ENCODE data around the gene PDF. TPM values are rescaled to one million over a fixed set of nuclear protein-coding genes. Genes with fewer than 3 reads are reported as not detected.
A peak's percentile ranks its signal among the peaks of the same experiment; 100 is the strongest.

The PDF gene
- polyA plus RNA-seq, 1 experiment, result 4.0 TPM

GRCh38 chr16:69329369-69330285 is 761 bp downstream of the PDF start:
- POLR2A ChIA-PET, result no interaction called here
- DNase-seq (ENCODE audit: low read depth), result no peak
- Histone ChIP-seq H3K4me3 (ENCODE audit: low read depth, low read length) (peak overlapping the region; percentile 83), H3K36me3 (ENCODE audit: control insufficient read depth, insufficient read depth, low read length) (peaks cover 17% of the 10 kb centered on the region), H3K27me3 (ENCODE audit: control insufficient read depth, insufficient read depth, low read length) (no peaks in the 10 kb centered on the region)
- CTCF ChIA-PET, result interaction anchor here (1.1 to 1.6 kb wide), 3 partner anchors 10 to 180 kb away, joined by 3 to 5 read pairs (median 5); partner anchors contain the start of genes COG8 and NIP7
- TF ChIP-seq CTCF (IDR thresholded peaks at IDR 0.05; ENCODE audit: insufficient read depth, low read depth, low read length), result no peak

GRCh38 chr16:69328854-69329316 is 1.5 kb downstream of the PDF start:
- no peaks in the 10 kb centered on the region for H3K27me3 ChIP-seq (ENCODE audit: control insufficient read depth, insufficient read depth, low read length)
- peak overlapping the region; percentile 83; the same call in 1 of the 2 replicates for H3K4me3 ChIP-seq (ENCODE audit: low read depth, low read length)
- no peak for TF ChIP-seq CTCF (IDR thresholded peaks at IDR 0.05; ENCODE audit: insufficient read depth, low read depth, low read length)
- ChIA-PET CTCF (interaction anchor here (1.1 to 1.4 kb wide), 3 partner anchors 10 to 179 kb away, joined by 3 to 5 read pairs (median 3); partner anchors contain the start of genes COG8 and NIP7), POLR2A (no interaction called here)
- no peak for DNase-seq (ENCODE audit: low read depth)
- H3K36me3 ChIP-seq (ENCODE audit: control insufficient read depth, insufficient read depth, low read length), result peaks cover 15% of the 10 kb centered on the region

- Histone ChIP-seq H3K4me3 (ENCODE audit: low read depth, low read length) (no peak overlapping the region), H3K36me3 (ENCODE audit: control insufficient read depth, insufficient read depth, low read length) (peaks cover 19% of the 10 kb centered on the region), H3K27me3 (ENCODE audit: control insufficient read depth, insufficient read depth, low read length) (no peaks in the 10 kb centered on the region)
- ChIA-PET POLR2A (no interaction called here), CTCF (interaction anchor here (1.3 kb wide), 1 partner anchor 178 kb away, joined by 3 read pairs; no protein-coding TSS in a partner anchor)
- TF ChIP-seq CTCF (IDR thresholded peaks at IDR 0.05; ENCODE audit: insufficient read depth, low read depth, low read length), result no peak
- DNase-seq (ENCODE audit: low read depth), result no peak
Measured at GRCh38 chr16:69327585-69328310, 2.6 kb downstream of the PDF start.

GRCh38 chr16:69326172-69326873 is 4.1 kb downstream of the PDF start:
- H3K27me3 ChIP-seq (ENCODE audit: control insufficient read depth, insufficient read depth, low read length), result no peaks in the 10 kb centered on the region
- no peak for DNase-seq (ENCODE audit: low read depth)
- CTCF ChIA-PET, result interaction anchor here (1.1 kb wide), 1 partner anchor 13 kb away, joined by 5 read pairs; the partner anchor contains the start of genes COG8 and NIP7
- TF ChIP-seq CTCF (IDR thresholded peaks at IDR 0.05; ENCODE audit: insufficient read depth, low read depth, low read length), result no peak
- POLR2A ChIA-PET, result no interaction called here
- H3K4me3 ChIP-seq (ENCODE audit: low read depth, low read length), result no peak overlapping the region
- peaks cover 24% of the 10 kb centered on the region for H3K36me3 ChIP-seq (ENCODE audit: control insufficient read depth, insufficient read depth, low read length)

All from BJ (cell line).